ENCODE measurements around the gene GPR62. TPM values are rescaled to one million over a fixed set of nuclear protein-coding genes. Genes with fewer than 3 reads are reported as not detected.
"Not testable (repeated sequence)": the region's sequence is repeated elsewhere in the genome, so short reads cannot be mapped to it uniquely, and the experiment has no call there.

Gene GPR62
- total and polyA plus RNA-seq, 9 donors: 0.15 to 0.83 (median 0.30) TPM

DNA sequence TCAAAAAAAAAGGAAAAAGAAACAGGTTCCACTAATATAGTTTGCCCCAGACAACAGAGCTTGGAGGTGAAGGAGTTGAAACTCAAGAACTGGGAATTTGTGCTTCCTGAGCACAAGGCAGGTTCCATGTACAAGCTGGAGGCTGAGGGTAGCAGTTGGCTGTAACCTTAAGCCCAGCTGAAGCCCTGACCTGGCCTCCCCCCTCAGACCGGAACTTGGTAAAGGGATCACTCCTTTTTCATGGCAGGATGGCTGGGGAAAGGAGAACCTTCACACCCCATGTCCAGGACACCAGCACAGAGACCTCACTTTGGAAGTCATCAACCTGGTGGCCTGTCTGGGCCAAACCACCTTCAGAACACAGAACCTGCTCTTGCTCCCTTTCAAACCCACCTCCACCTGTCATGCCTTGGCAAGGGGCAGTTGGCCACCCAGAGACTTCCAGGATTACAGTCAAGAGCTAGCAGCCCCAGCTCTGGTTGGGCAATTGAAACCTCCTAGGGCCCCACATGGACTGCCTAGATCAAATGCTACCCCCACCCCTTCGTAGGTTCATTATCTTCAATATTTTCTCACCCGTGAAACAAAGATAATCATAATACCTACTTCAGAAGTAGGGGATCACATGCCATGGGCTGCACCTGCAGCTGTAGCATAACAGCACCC lies 37.0 kb downstream of the GPR62 start:
- WGBS, 3 donors: 63 to 71% (median 63%) methylated on average over 3 of the region's 3 CpGs
- no peak overlapping the region for H3K27ac ChIP-seq
- H3K36me3 ChIP-seq: no peaks in the 10 kb centered on the region
- no peaks in the 10 kb centered on the region for H3K27me3 ChIP-seq
- H3K4me3 ChIP-seq: no peak overlapping the region
- no peak for DNase-seq
- intact Hi-C loops (cut with DNase I): no loop called here
- no peaks in the 10 kb centered on the region for H3K9me3 ChIP-seq
- H3K4me1 ChIP-seq (ENCODE audit: insufficient read depth): peaks cover 6% of the 10 kb centered on the region
- TF ChIP-seq, protein P1, sequence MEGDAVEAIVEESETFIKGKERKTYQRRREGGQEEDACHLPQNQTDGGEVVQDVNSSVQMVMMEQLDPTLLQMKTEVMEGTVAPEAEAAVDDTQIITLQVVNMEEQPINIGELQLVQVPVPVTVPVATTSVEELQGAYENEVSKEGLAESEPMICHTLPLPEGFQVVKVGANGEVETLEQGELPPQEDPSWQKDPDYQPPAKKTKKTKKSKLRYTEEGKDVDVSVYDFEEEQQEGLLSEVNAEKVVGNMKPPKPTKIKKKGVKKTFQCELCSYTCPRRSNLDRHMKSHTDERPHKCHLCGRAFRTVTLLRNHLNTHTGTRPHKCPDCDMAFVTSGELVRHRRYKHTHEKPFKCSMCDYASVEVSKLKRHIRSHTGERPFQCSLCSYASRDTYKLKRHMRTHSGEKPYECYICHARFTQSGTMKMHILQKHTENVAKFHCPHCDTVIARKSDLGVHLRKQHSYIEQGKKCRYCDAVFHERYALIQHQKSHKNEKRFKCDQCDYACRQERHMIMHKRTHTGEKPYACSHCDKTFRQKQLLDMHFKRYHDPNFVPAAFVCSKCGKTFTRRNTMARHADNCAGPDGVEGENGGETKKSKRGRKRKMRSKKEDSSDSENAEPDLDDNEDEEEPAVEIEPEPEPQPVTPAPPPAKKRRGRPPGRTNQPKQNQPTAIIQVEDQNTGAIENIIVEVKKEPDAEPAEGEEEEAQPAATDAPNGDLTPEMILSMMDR (IDR thresholded peaks at IDR 0.05): no peak
- TF ChIP-seq EP300 (IDR thresholded peaks at IDR 0.05) (no peak), POLR2A (IDR thresholded peaks at IDR 0.05) (no peak)

- H3K9me3 ChIP-seq; H3K36me3 ChIP-seq; DNase-seq; H3K4me1 ChIP-seq (ENCODE audit: insufficient read depth); H3K4me3 ChIP-seq; H3K27me3 ChIP-seq; intact Hi-C loops (cut with DNase I); H3K27ac ChIP-seq: not testable (repeated sequence)
- 53 to 87% (median 58%) methylated on average over 6 to 13 of the region's 13 CpGs for WGBS, 3 donors
These were observed 38.5 kb downstream of the GPR62 start for GRCh38 chr3:51993657-51994056.

GRCh38 chr3:51994530-51994929 lies 39.3 kb downstream of the GPR62 start:
- Histone ChIP-seq H3K9me3 (no peaks in the 10 kb centered on the region), H3K27me3 (no peaks in the 10 kb centered on the region), H3K4me1 (ENCODE audit: insufficient read depth) (peaks cover 6% of the 10 kb centered on the region), H3K4me3 (no peak overlapping the region), H3K36me3 (no peaks in the 10 kb centered on the region), H3K27ac (no peak overlapping the region)
- DNase-seq: no peak
- WGBS, 3 donors: 55 to 69% (median 55%) methylated on average over 2 of the region's 2 CpGs
- TF ChIP-seq POLR2A (IDR thresholded peaks at IDR 0.05) (no peak), EP300 (IDR thresholded peaks at IDR 0.05) (no peak)
- TF ChIP-seq, protein P1 (IDR thresholded peaks at IDR 0.05): no peak
- intact Hi-C loops (cut with DNase I): no loop called here

- peak; percentile 88 to 94 (median 94) for DNase-seq
- Histone ChIP-seq H3K9me3 (no peaks in the 10 kb centered on the region), H3K36me3 (no peaks in the 10 kb centered on the region), H3K4me1 (ENCODE audit: insufficient read depth) (peaks cover 6% of the 10 kb centered on the region), H3K27me3 (no peaks in the 10 kb centered on the region), H3K27ac (peak within 1 kb of the TSS; percentile 71 to 74), H3K4me3 (peak within 1 kb of the TSS; percentile 60)
- TF ChIP-seq EP300 (IDR thresholded peaks at IDR 0.05) (no peak), POLR2A (IDR thresholded peaks at IDR 0.05) (peak; percentile 76)
- TF ChIP-seq, protein P1 (IDR thresholded peaks at IDR 0.05): peak; percentile 20 to 42 (median 29)
- 0% methylated on average over 38 to 40 of the region's 40 CpGs for WGBS, 3 donors
- intact Hi-C loops (cut with DNase I): loop anchor here in 2 of 4 donors (2.0 kb wide), 2 partner anchors 61 to 149 kb away; partner anchors contain the start of gene DUSP7 (in 1 of the 2)
These were observed 40.4 kb downstream of the GPR62 start, which contains the start of gene RPL29 for GRCh38 chr3:51995346-51996163. Gene RPL29, minus strand, starts transcription at chr3:51995895. Its CDS starts 434 bp downstream, at chr3:51995461.
